Suprapubic skin (tissue), 4 donors: ENCODE measurements around the gene ULK1.

Experiments
- EP300 ChIP-seq: sonication (generic); formaldehyde crosslinking; IDR thresholded peaks from one replicate; pipeline ENCODE4 v1.6.1; 2017; ENCODE audit warnings: antibody characterized with exemption
- POLR2A ChIP-seq, 2 donors: fragments of 450-650 bp; IDR thresholded peaks; one replicate each; pipeline ENCODE4 v1.6.1; 2017; ENCODE audit warnings: antibody characterized with exemption in 2 of 2, mild to moderate bottlenecking in 2 of 2, moderate library complexity in 2 of 2
- POLR2AphosphoS5 ChIP-seq, 3 donors: sonication (generic); formaldehyde crosslinking; IDR thresholded peaks; one replicate each; pipeline ENCODE4 v1.6.1; 2017; ENCODE audit warnings: antibody characterized with exemption in 3 of 3
- TF ChIP-seq, protein P1 (sequence below), 2 donors: fragments of 200-600 bp in 1 of 2; fragments of 450-650 bp in 1 of 2; sonication (generic) in 1 of 2; IDR thresholded peaks; one replicate each; pipeline ENCODE4 v1.5.1; 2016 to 2019; ENCODE audit warnings: antibody characterized with exemption in 2 of 2, mild to moderate bottlenecking in 1 of 2, moderate library complexity in 1 of 2

GRCh38 chr12:131909081-131909751 lies 14.8 kb downstream of the ULK1 start:
- TF ChIP-seq, protein P1, sequence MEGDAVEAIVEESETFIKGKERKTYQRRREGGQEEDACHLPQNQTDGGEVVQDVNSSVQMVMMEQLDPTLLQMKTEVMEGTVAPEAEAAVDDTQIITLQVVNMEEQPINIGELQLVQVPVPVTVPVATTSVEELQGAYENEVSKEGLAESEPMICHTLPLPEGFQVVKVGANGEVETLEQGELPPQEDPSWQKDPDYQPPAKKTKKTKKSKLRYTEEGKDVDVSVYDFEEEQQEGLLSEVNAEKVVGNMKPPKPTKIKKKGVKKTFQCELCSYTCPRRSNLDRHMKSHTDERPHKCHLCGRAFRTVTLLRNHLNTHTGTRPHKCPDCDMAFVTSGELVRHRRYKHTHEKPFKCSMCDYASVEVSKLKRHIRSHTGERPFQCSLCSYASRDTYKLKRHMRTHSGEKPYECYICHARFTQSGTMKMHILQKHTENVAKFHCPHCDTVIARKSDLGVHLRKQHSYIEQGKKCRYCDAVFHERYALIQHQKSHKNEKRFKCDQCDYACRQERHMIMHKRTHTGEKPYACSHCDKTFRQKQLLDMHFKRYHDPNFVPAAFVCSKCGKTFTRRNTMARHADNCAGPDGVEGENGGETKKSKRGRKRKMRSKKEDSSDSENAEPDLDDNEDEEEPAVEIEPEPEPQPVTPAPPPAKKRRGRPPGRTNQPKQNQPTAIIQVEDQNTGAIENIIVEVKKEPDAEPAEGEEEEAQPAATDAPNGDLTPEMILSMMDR (IDR thresholded peaks at IDR 0.05): no peak
- TF ChIP-seq POLR2AphosphoS5 (IDR thresholded peaks at IDR 0.05): no peak
- no peak for TF ChIP-seq POLR2A (IDR thresholded peaks at IDR 0.05)
- no peak for TF ChIP-seq EP300
